ENCODE data around the gene CCDC7.

DNA sequence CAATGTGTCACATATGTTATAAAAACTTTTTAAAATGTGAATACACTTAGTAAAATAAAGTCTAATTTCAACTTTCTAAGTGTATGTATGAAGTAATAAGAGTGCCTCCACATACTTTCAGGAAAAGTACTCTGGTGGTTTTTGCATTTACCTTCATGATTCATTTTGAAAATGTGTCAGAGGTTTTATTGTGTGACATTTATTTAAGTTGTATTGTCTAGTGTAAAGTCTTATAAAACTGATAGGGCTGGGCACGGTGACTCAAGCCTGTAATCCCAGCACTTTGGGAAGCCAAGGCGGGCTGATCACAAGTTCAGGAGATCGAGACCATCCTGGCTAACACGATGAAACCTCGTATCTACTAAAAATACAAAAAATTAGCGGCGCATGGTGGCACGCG is 285.6 kb downstream of the CCDC7 start:
- TF ChIP-seq, protein P1, sequence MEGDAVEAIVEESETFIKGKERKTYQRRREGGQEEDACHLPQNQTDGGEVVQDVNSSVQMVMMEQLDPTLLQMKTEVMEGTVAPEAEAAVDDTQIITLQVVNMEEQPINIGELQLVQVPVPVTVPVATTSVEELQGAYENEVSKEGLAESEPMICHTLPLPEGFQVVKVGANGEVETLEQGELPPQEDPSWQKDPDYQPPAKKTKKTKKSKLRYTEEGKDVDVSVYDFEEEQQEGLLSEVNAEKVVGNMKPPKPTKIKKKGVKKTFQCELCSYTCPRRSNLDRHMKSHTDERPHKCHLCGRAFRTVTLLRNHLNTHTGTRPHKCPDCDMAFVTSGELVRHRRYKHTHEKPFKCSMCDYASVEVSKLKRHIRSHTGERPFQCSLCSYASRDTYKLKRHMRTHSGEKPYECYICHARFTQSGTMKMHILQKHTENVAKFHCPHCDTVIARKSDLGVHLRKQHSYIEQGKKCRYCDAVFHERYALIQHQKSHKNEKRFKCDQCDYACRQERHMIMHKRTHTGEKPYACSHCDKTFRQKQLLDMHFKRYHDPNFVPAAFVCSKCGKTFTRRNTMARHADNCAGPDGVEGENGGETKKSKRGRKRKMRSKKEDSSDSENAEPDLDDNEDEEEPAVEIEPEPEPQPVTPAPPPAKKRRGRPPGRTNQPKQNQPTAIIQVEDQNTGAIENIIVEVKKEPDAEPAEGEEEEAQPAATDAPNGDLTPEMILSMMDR (conservative IDR thresholded peaks at IDR 0.05; ENCODE audit: low read length), result no peak
- no peak for TF ChIP-seq EZH2phosphoT487 (IDR thresholded peaks at IDR 0.05; ENCODE audit: borderline replicate concordance, low read depth, low read length)
